ENCODE results near the gene AP1B1.
"Not testable (repeated sequence)": the region's sequence is repeated elsewhere in the genome, so short reads cannot be mapped to it uniquely, and the experiment has no call there.

AP1B1 gene

DNA sequence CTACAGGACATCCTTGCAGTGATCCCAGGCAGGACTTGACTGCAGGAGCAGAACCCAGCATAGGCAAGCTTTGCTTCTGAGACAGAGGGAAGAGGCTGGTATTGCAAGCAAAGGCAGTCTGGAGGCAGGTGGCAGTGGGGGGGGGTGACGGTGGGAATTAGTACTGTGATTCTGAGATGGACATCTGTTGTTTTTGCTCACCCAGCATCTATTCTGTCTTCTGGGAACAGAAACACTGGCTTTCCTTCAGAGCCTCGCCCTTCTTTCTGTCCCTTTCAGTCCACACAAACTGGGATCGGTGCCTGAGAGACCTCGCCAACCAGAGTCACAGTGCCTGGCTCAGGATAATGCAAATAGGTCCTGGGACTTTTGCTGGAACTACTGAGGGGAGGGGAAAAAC is 41.7 kb downstream of the AP1B1 start:
- no peak for DNase-seq

DNA sequence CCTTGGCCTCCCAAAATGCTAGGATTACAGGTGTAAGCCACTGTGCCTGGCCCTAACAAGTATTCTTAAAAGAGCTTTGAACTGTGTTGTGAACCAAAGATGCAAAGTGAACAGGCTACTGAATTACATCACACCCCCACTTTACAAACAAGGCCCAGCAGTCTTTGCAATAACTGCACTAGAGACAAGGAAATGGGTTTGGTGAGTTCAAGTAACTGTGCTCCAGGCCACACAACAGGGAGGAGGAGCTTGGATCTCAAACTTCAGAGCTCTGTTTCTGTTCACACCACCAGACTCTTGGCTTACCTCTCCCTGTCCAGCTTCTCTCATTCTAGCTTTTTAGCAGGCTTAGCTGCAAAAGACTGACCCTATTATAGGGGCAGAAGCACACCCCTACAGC is 42.4 kb downstream of the AP1B1 start:
- no peak for DNase-seq

DNA sequence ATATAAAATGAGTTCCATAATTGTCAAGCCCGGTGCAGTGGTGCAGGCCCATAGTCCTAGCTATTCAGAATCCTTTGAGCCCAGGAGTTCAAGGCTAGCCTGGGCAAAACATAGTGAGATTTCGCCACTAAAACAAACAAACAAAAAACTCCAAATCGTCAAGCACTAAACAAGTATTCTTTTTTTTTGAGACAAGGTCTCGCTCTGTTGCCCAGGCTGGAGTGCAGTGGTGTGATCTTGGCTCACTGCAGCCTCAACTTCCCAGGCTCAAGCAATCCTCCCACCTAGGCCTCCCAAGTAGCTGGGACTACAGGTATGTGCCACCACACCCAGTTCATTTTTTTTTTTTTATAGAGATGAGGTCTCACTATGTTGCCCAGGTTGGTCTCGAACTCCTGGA is 43.5 kb downstream of the AP1B1 start:
- not testable (repeated sequence) for DNase-seq

DNA sequence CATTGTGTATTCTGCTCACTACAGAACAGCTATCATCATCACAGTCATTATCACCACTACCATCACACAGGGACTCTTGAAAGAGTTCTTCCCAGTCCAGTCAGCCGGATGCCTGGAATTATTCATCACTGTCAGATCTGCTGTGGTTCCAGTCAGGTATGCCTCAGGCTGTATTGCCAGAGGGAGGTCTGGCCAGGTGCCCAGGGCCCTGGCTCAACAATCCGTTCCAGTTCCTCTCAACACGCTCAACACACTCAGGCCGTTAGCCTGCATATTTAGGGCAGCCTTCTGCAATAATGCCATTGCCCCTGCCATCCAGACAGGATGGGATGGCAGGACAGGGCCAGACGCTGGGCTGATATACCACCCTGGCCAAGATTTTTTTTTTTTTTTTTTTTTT is 44.2 kb downstream of the AP1B1 start:
- no peak for DNase-seq

DNA sequence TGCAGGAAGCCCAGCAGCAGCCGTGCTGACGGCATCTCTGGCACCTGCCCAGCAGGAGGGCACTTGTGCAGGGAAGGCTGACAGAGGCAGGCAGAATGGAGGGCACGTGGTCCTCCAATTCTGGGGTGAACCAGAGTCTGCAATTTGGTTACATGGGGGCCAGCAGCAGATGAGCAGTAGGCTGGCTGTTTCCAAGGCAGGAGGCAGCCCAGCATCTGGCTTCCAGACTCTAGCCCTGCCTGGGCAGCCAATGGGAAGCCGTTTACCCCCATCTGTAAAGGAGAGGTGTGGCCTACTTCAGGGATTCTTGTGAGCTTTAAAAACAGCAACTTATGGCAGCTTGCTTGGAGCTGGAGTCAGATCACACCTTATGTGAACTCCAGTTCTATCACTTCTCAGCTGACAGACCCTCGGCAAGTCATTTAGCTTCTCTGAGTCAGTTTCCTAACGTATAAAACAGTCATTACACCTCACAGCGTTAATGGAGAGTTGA is 45.0 kb downstream of the AP1B1 start:
- no peak for DNase-seq

DNA sequence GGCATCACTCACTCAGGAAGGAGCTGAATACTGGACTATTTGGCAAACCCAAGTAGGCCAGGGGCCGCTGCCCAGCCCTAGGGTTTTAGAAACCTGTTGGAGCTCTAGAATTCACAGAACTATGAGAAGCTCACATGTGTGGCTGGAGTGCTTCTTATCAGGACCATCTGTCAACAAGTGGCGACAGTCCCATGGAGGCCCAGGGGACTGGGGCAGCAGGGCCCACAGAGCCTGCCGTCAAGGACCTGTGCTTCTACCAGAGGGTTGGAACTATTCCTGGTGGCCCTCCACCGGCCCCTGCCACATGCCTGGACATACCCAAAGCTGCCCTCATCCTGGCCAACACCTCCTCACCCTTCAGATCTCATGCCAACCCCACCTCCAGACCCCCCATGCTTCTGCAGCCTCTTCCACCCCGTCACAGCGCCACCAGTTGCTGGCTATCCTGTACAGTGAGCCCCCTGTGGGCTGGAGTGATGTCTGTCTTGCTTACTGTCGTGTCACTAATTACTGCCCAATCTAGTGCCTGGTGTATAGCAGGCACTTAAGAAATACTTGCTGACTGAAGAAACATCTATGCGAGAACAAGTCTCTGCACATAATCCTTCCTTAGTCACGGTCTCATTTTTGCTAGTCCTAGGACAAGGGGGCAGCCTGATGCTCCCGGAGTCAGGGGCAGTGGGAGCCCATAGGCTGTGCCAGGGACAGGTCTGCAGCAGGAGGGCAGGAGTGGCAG is 45.6 kb downstream of the AP1B1 start:
- DNase-seq: no peak

DNA sequence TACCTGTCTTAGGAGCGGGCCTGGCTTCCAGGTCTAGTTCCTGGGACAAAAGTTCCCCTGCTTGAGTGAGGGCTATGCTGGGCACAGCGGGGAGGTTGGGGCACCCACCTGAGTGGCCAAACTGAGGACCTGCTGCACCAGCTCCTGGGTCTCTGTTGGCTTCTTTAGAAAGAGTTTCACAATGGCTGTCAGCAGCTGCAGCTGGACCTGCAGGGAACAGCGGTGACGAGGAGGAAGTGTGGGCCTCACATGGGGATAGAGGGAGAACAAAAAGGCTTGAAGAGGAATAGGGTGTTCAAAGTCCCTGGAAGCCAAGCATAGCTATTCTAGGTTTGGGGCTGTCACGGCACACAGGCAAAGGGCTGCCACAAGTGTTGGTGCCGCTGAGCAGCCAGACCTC is 46.2 kb downstream of the AP1B1 start:
- DNase-seq: no peak

DNA sequence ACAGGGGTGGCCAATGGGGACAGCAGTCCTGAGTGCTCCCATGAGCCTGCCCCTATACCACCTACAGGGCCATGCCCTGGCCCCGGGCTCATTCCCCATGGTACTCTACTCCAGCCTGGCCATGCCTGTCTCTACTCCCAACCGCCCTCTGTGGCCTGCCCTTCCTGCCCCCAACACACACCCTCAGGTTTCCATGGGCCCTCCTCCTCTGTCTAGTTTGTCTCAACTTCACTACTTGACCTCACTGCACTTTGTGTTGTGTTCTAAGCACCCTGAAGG is 46.6 kb downstream of the AP1B1 start:
- DNase-seq: no peak

DNA sequence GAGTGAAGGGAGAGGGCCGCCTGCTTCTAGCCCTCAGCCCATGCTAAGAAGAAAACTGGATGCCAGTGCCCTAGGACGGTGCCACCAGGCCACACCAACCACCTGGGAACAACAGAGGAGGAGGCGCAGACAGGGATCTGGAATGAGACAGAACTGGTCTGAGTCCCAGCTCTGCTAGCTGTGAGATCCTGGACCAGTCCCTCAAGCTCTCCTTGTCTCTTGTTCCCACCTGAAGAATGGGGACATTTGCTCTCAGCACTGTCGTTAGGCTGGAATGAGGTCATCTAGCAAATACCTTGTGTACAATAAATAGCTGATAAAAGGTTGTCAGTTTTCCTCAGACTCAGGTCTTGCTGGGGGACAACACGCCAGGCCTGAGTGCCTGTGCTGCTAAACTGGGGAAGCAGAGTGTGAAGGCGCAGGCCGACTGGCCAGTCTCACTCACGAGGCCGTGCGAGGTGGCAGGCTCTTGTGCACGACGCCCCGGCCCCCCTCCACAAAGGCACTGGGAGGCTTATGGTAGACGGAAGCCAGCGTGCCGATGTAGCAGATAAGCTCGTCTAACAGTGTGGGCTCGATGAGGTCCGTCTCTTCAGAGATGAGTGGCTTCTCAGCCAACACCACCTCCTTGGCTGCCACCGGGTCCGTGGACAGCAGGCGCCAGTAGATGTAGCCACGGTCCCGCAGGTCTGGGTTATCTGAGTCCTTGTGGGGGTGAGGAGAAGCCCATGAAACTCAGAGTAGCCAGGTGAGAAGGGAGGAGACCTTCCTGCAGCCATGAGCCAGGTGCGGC is 47.1 kb downstream of the AP1B1 start:
- no peak for DNase-seq

DNA sequence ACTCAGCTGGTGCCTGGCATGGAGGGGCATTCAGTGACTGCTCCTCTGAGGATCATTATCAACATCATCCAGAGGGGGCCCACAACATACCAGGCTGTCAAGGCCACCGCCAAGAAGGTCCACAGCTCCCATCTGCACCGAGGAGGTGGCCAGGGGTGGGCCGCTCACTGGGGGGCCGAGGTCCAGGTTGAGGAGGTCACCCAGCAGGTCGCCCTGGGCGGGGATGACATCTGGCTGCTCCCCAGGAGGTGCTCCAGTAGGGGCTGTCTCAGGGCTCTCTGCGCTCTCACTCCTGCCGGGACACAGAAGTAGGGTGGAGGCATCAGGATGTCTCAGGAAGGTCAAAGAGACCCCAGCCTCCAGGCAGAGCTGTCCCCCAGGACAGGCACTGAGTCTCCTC is 47.8 kb downstream of the AP1B1 start:
- no peak for DNase-seq

DNA sequence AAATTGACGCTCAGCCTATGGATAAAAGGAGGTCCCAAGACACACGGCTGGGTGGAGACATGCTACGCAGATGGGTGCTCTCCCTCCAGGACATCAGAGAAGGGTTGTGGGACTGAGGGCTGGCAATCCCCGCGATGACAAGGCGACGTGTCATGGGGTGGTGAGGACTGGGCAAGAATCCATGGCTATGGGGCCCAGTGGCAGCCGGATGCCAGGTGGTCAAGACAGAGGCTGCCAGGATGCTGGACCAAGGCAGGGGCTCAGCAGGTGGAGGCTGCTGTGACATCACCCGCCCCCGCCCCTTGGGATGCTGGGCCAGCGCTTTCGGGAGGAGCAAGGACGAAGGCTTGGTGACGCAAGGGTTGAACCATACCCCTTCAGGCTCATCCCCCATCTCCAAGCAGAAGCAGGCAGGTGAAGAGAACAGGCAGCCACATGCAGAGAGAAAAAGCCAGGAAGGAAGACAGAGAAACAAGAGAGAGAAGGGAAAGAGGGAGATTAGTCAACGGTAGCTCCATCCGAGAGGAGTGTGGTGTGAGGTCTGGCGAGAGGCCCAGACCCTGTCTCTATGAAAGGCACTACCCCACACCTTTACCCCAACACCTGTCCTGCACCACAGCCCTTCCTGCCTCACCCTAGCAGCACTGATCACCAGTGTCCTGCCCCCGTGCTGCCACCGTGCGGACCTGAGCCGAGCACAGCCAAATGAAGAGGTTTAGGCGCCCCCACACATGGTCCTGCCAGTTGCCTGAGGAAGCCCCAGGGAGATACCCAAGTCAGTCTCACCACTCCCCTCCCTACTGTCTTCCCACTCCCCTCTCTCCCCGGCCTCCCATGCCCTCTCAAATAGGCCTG is 48.8 kb downstream of the AP1B1 start:
- no peak for DNase-seq

DNA sequence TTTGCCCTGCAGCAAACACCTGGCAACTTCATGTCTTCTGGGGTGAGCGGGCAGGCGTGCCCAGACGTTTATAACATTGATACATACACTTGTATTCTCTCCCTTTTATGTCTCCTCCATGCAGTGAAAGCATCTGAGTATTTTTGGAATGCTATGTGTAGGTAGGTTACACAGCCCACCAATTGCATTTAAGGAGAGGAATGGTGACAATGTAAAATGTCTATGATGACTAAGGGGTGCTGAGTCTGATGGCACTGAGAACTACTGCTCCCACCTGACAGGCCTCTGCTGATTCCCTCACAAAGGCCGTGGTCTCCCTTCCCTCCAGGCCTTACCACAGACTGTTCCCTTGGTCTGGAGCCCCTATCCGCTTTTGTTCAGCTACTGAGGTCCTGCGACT is 50.0 kb downstream of the AP1B1 start:
- no peak for DNase-seq

DNA sequence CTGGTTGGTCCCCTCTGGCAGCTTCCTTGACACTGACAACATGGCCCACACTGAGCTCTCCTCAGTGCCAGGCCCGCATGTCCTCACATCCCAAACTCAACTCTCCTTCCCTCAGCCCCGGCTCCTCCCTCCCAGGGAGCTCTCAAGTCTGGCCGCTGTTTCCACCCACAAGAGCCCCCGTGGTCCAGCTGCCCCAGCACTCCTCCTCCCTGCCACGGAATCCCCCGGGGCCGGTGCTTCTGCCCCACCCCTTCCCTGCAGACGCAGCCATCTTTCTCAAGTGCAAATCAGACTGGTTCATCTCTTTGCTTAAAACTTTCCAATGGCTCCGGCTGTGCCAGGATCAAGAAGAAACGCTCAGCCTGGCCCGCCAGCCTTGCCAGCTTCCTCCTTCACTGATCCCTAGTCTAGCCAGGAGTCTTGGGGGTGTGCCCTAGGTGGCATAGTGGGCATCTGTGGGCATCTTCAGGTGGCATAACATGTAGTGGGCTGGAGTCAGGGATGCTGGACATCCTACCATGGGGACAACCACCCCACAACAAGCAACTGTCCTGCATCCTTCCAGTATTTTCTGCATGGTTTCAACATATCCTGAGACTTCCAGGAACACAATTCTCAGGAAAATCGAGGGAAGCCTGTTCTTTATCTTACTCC is 50.6 kb downstream of the AP1B1 start:
- DNase-seq: no peak

DNA sequence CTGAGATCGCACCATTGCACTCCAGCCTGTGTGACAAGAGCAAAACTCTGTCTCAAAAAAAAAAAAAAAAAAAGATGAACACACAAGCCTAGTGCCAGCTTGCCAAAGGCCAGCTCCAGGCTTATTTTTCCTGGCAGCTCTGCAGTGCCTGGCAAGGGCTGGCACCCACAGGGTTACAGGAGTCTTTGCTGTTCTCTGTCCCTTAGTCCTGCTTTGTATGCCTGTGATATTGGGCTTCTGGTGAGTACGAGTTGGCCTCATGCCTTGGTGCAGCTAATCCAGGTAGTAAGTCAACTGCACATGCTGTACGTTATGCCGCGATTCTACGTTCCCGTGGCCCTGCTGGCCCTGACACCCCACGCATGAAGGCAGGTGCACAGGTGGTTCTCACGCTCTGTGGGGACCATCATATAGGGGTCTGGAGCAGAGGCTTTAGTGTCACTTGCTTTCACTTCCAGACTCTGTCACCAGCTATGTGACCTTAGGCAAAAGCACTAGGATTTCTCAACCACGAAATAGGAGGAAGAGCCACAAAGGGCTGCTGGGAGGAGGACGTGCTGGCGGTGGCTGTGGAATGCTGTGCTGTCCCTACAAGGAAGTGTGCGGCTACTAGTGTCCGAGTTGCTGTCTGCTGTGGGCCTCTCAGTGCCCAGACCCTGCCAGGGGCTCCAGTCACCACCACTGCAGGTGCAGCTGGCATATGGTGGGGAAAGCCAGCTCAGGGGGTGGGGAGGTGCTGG is 51.4 kb downstream of the AP1B1 start:
- DNase-seq: no peak

DNA sequence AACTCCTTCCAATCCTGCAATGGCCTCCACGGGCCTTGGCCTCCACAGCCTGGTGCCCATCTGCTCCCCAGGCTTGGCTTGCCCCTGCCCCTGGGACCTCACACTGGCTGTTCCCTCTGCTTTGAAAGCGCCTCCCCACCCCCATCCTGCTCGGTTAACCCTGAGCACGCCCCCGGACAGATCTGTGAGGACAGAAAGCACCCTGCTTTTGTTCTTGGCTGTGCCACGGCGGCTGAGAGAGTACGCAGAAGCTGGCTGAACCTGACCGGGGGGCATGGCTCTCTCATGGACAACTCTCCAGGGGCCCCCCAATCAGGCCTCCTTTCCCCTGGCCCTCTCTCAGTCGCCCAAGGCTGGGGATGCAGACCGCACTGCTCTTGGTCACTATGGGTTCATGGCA is 52.7 kb downstream of the AP1B1 start:
- DNase-seq: no peak

DNA sequence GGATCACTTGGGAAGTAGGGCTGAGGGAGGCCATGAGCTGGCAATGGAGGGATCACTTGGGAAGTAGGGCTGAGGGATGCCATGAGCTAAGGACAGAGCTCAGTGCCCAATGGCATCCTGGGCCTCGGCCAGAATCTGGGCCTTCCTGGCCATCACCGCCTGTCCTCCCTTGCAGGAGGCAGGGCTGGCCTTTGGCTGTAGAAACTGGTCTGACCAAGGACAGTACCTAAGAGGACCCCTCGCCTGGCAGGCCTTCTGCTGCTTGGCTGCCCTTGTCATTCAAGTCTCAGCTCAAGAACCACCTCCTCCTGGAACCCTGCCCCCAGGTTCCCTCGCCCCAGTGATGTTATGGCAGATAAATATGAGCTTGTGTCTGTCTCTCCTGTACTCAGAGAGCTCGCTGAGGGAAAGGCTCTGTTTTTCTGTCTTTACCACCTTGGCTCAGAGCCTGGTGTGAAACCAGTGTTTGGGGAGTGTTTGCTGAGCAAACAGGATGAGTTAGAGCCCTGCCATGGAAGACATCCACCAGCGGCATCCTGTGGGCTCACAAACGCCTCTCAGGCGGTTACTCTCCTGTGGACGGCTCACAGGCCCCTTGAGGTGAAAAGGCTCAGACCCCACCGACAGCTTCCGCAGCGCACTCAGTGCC is 53.5 kb downstream of the AP1B1 start:
- no peak for DNase-seq

DNA sequence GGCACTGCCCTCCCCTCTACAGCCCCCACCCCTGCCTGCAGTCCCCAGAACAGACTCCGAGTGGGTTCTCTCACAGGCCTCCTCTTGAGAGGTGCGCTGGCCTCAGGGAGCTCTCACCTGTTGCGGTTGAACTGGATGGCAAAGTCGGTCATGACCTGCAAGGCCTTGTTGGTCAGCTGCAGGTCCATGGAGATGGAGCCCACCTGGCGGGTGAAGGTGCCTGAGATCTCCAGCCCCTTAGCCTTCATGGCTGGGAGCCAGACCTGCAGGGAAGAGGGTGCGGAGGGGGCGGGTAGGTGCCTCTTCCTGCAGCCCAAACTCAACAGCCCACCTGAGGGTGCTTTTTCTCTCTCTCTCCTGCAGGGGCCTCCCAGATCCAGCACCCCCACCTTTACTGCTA is 54.2 kb downstream of the AP1B1 start:
- no peak for DNase-seq

DNA sequence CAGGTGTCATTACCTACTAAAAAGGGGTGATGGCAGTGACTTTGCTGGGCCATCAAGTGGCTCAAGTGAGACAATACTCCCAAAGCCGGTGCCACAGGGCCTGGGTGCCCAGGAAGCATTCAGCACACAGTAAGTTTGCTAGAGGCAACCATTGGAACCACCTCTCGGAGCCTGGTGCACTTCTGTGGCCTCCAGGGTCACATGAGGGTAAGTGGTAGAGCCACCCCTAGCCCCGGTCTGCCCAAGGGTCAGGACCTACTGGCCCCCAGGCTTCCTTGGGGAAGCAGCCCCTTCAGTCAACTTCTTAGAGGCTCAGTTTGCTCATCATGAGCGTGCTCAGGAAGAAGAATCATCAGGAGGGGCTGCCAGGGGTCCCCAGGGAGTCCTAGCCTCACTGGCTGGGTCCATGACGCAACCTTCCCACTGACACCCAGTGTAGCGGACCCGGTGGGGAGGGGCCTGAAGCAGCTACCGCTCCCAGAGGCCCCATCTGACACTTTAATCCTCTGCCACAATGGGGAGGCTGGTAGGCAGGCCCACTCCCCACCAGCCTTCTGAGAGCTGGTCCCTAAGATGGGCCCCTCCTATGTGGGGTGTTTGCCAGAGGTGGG is 55.4 kb downstream of the AP1B1 start:
- DNase-seq: no peak

DNA sequence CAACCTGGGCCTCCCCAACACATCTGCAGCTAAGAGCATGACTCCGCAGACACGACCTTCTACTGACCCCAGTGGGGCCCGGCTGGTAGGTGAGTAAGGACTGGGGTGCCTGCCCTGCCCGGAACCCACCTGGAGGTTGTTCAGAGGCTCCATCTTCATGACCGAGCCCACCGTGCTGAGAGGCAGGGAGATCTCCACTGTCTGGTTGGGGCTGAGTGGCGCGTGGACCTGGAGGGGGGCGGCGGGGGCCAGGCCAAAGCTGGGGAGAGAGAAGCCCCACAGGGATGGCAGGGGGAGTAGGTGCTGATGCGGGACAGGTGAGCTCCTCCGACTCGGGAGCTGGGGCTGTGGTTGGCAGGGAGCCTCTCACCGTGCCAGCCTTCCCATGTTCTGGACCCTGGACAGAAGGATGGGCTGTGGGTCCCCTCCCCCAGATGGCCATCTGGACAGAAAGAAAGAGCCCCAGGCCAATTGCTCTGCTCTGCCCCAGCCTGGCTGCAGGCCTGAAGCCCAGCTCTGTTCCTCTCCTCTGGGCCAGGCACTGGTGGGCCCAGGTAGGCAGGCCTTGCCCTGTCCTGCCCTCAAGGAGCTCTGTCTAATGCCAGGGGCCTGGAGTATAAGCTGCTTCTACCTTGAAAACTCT is 56.6 kb downstream of the AP1B1 start:
- no peak for DNase-seq

DNA sequence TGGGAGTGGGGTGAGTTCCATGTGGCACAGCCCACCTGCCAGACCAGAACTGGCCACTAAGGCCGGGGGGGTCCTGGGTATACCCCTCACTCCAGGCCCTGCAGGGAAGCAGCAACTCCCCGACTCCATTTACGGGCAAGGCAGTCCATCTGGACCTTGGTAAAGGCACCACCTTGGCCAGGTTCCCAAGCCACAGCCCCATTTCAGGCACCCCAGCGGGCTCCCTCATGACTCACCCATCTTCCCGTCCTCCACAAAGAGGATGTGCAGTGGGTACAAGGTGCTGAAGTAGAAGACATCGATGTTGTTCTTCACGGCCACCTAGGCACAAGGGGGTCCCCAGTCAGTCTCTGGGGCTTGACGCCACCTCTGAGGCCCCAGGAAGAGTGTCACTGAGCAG is 57.2 kb downstream of the AP1B1 start:
- DNase-seq: no peak

DNA sequence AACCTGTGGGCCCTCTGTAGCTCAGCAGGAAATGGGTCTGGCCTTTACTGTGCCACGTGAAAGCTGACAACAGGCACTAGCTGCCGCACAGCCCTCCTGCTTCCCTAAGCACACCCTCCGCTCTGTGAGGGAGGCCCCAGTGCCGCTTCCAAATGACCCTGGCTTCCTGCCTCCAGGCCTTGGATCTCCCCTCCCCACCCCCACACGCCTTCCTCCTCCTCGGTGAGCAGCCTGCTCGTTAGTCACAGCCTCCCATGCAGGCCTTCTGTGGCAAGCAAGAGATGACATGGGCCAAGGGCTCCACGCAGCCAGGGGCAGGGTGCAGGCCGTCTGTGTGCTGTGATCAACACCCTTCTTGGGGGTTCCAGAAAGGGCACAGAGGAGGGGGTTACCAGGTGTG is 57.6 kb downstream of the AP1B1 start:
- no peak for DNase-seq

Data from activated effector memory CD4-positive, alpha-beta T cell treated with Interleukin-2 at 50 U/mL for 16 hours (primary cell).